Kidney (tissue), 14 donors: ENCODE results near the gene ZNF334. TPM values are rescaled to one million over a fixed set of nuclear protein-coding genes. Genes with fewer than 3 reads are reported as not detected.

Experiments used
- DNase-seq, 5 donors: peaks; one replicate each; pipeline ENCODE4 v3.0.0-alpha.2; 2013 to 2020
- FAIRE-seq: peaks from 2 replicates; lab custom pipeline; 2012; peaks lifted over from hg19 to GRCh38; lab: Jason Lieb, UNC
- H3K27ac ChIP-seq, 2 donors: one replicate each; pipeline ENCODE4 v1.7.0; 2013; ENCODE audit warnings: low read depth in 2 of 2, low read length in 2 of 2, inconsistent platforms in 1 of 2
- H3K27me3 ChIP-seq: one replicate; pipeline ENCODE4 v1.7.1; 2013; ENCODE audit warnings: low read length, inconsistent platforms; ENCODE audit not compliant: control insufficient read depth, insufficient read depth
- H3K36me3 ChIP-seq, 3 donors: one replicate each; pipeline versions ENCODE4 v1.7.0 to v1.7.1; 2013; ENCODE audit warnings: low read length in 3 of 3, control low read depth in 1 of 3, inconsistent platforms in 1 of 3; ENCODE audit not compliant: insufficient read depth in 3 of 3, control insufficient read depth in 2 of 3
- H3K4me1 ChIP-seq, 3 donors: one replicate each; pipeline versions ENCODE4 v1.7.0 to v1.7.1; 2013; ENCODE audit warnings: low read length in 3 of 3, inconsistent platforms in 1 of 3, low read depth in 1 of 3; ENCODE audit not compliant: control insufficient read depth in 2 of 3, insufficient read depth in 2 of 3
- H3K4me3 ChIP-seq, 3 donors: one replicate each; pipeline versions ENCODE4 v1.7.0 to v1.8.1; 2013; ENCODE audit warnings: low read length in 3 of 3, control low read depth in 1 of 3, inconsistent platforms in 1 of 3
- H3K9ac ChIP-seq, 3 donors: one replicate each; pipeline versions ENCODE4 v1.7.0 to v1.7.1; 2013; ENCODE audit warnings: low read length in 3 of 3, control low read depth in 1 of 3, inconsistent platforms in 1 of 3
- H3K9me3 ChIP-seq, 3 donors: one replicate each; pipeline versions ENCODE4 v1.7.0 to v1.7.1; 2013; ENCODE audit warnings: low read length in 3 of 3, control low read depth in 1 of 3, inconsistent platforms in 1 of 3; ENCODE audit not compliant: control insufficient read depth in 2 of 3, insufficient read depth in 1 of 3
- CTCF ChIP-seq: IDR thresholded peaks from 3 replicates; pipeline ENCODE4 v1.5.1; 2012; ENCODE audit warnings: mild to moderate bottlenecking, moderate library complexity, borderline replicate concordance; ENCODE audit not compliant: insufficient read depth; ENCODE audit errors: extremely low read depth
- intact Hi-C: fragments of 100-400 bp; cut with DNase I; formaldehyde crosslinking; loops from one replicate; pipeline ENCODE4 v1.11.1; 2022
- polyA plus RNA-seq: library from polyadenylated mRNA; stranded (reverse); fragments of 350-450 nt; fragmentation: Illumina TruSeq; extraction: RNeasy Lipid Tissue Mini Kit (QIAGEN cat#74804); gene quantifications from one replicate; pipeline ENCODE4 v1.2.3, GENCODE V29; 2014; ENCODE audit warnings: low read depth, low replicate concordance; ENCODE audit not compliant: insufficient read depth
- total RNA-seq: library from RNA; stranded (reverse); fragmentation: NEBNext Ultra II Directional; extraction: Animal tissue kit (Norgen Biotek cat#: 25700); gene quantifications from one replicate; pipeline ENCODE4 v1.2.1, GENCODE V29; 2021
- donor health status: control.
- donor health status: control.
- donor health status: control.
- donor health status: control.
- donor health status: control.
- donor health status: DM: yes; HTN: yes; CAD: no.
- donor health status: Normal renal cell carcinoma (clear cell type).

Gene ZNF334
- total and polyA plus RNA-seq, 2 donors from 2014 or later, result 3.7 to 8.2 TPM

- no peak for FAIRE-seq
- intact Hi-C loops, result loop anchor here (5.0 kb wide), 1 partner anchor 156 kb away; no protein-coding TSS in a partner anchor
- Histone ChIP-seq H3K27me3 (no peaks in the 10 kb centered on the region), H3K9ac (no peak overlapping the region), H3K4me3 (no peak overlapping the region), H3K36me3 (no peaks in the 10 kb centered on the region), H3K27ac (no peak overlapping the region), H3K9me3 (no peaks in the 10 kb centered on the region), H3K4me1 (peaks cover 0 to 3% (median 0%) of the 10 kb centered on the region in 3 donors)
- peak; percentile 80 for TF ChIP-seq CTCF
- peak in 4 of 5 donors; percentile 33 to 58 (median 48) for DNase-seq
These were observed 7.7 kb upstream of the ZNF334 start for GRCh38 chr20:46520976-46521579.

GRCh38 chr20:46520540-46520939, 7.2 kb upstream of the ZNF334 start:
- Histone ChIP-seq H3K4me3 (no peak overlapping the region), H3K27ac (no peak overlapping the region), H3K27me3 (no peaks in the 10 kb centered on the region), H3K4me1 (peaks cover 0 to 3% (median 0%) of the 10 kb centered on the region in 3 donors), H3K9ac (no peak overlapping the region), H3K36me3 (no peaks in the 10 kb centered on the region), H3K9me3 (no peaks in the 10 kb centered on the region)
- intact Hi-C loops, result loop anchor here (5.0 kb wide), 1 partner anchor 157 kb away; no protein-coding TSS in a partner anchor
- TF ChIP-seq CTCF, result no peak
- no peak for DNase-seq
- no peak for FAIRE-seq

GRCh38 chr20:46519471-46520068, 6.2 kb upstream of the ZNF334 start:
- Histone ChIP-seq H3K4me1 (peaks cover 0 to 3% (median 0%) of the 10 kb centered on the region in 3 donors), H3K9ac (no peak overlapping the region), H3K9me3 (no peaks in the 10 kb centered on the region), H3K36me3 (no peaks in the 10 kb centered on the region), H3K27ac (no peak overlapping the region), H3K27me3 (no peaks in the 10 kb centered on the region), H3K4me3 (no peak overlapping the region)
- intact Hi-C loops, result loop anchor here (5.0 kb wide), 1 partner anchor 158 kb away; no protein-coding TSS in a partner anchor
- DNase-seq (no peak), FAIRE-seq (no peak)
- no peak for TF ChIP-seq CTCF
